ENCODE data around the gene LRRC37A.
"Not testable (repeated sequence)": the region's sequence is repeated elsewhere in the genome, so short reads cannot be mapped to it uniquely, and the experiment has no call there.

- TF ChIP-seq CTCF (IDR thresholded peaks at IDR 0.05); ZFX (IDR thresholded peaks at IDR 0.05; ENCODE audit: borderline replicate concordance): not testable (repeated sequence)
These were observed 88.2 kb downstream of the LRRC37A start for GRCh38 chr17:46383118-46383517.
